IPS-15b (cell line): Measurements from ENCODE around the gene RABL3.
"Not testable (repeated sequence)": the region's sequence is repeated elsewhere in the genome, so short reads cannot be mapped to it uniquely, and the experiment has no call there.

ENCODE experiments used
- H3K27me3 ChIP-seq: one replicate; pipeline ENCODE4 v1.6.1; 2013; ENCODE audit warnings: low read length; ENCODE audit not compliant: control insufficient read depth, insufficient read depth
- H3K36me3 ChIP-seq: one replicate; pipeline ENCODE4 v1.6.1; 2013; ENCODE audit warnings: low read length; ENCODE audit not compliant: control insufficient read depth, insufficient read depth
- H3K4me1 ChIP-seq: one replicate; pipeline ENCODE4 v1.6.1; 2013; ENCODE audit warnings: mild to moderate bottlenecking, low read length; ENCODE audit not compliant: control insufficient read depth, insufficient read depth
- H3K4me3 ChIP-seq: one replicate; pipeline ENCODE4 v1.5.1; 2013; ENCODE audit warnings: low read depth, low read length
- H3K9ac ChIP-seq: one replicate; pipeline ENCODE4 v1.6.1; 2013; ENCODE audit warnings: low read depth, mild to moderate bottlenecking, low read length
- H3K9me3 ChIP-seq: one replicate; pipeline ENCODE4 v1.6.1; 2013; ENCODE audit warnings: mild to moderate bottlenecking, low read length; ENCODE audit not compliant: control insufficient read depth, insufficient read depth

Gene RABL3

DNA sequence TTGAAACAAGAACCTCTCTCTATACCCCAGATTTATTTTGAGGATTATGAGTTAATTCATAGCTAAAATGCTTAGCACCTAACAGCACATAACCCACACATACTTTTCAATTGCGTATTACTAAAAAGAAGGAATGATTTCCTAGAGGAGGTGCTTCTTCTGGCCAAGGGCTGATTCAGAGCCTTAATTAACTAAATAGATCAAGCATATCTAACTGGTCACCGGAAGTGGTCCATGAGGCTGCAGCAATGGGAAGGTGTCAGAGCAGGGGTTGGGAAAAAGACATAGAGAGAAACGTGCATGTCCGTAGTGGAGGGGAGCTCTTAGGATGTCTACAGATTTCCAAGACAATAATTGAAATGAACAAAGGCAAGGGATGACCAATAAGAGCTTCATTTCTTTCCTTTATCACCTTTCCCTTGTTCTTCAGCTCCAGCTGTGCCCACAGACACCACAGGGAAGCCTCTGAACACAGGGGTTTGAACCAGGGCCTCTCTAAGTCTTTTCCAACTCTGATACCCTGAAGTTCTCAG, 60.7 kb downstream of the RABL3 start:
- Histone ChIP-seq H3K27me3 (no peaks in the 10 kb centered on the region), H3K9me3 (no peaks in the 10 kb centered on the region), H3K4me1 (peaks cover 35% of the 10 kb centered on the region), H3K9ac (no peak overlapping the region), H3K36me3 (no peaks in the 10 kb centered on the region), H3K4me3 (no peak overlapping the region)

DNA sequence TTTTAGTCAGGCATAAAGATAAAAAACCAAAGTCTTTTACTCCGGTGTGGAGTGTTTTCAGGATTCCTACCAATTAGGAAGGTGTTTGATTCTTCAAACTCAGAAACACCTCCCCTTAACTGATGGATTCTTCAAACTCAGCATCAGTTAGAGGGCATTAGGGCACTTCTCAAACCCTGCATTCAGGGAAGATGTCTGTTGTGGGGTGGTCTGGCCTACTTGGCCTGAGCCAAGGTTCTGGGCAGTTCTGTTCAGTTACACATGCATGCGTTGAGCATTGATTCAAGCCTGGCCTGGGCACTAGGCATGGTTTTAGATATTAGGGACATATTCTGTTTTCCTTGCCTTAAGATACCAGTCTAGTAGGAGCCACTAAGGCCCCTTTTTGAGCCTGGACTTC, 61.3 kb downstream of the RABL3 start:
- H3K9ac ChIP-seq, result no peak overlapping the region

GRCh38 chr3:120680193-120680894, 62.0 kb downstream of the RABL3 start:
- Histone ChIP-seq H3K4me1 (peaks cover 40% of the 10 kb centered on the region), H3K9me3 (no peaks in the 10 kb centered on the region), H3K4me3 (no peak overlapping the region), H3K36me3 (no peaks in the 10 kb centered on the region), H3K27me3 (no peaks in the 10 kb centered on the region), H3K9ac (no peak overlapping the region)

More for the DNA sequence above, 61.3 kb downstream of the RABL3 start:
- Histone ChIP-seq H3K4me1 (peaks cover 40% of the 10 kb centered on the region), H3K36me3 (no peaks in the 10 kb centered on the region), H3K27me3 (no peaks in the 10 kb centered on the region), H3K9me3 (no peaks in the 10 kb centered on the region), H3K4me3 (no peak overlapping the region)

GRCh38 chr3:120678984-120679383, 63.3 kb downstream of the RABL3 start:
- Histone ChIP-seq H3K27me3 (no peaks in the 10 kb centered on the region), H3K9ac (peak overlapping the region; percentile 27), H3K9me3 (no peaks in the 10 kb centered on the region), H3K36me3 (no peaks in the 10 kb centered on the region), H3K4me3 (no peak overlapping the region), H3K4me1 (peaks cover 40% of the 10 kb centered on the region)

DNA sequence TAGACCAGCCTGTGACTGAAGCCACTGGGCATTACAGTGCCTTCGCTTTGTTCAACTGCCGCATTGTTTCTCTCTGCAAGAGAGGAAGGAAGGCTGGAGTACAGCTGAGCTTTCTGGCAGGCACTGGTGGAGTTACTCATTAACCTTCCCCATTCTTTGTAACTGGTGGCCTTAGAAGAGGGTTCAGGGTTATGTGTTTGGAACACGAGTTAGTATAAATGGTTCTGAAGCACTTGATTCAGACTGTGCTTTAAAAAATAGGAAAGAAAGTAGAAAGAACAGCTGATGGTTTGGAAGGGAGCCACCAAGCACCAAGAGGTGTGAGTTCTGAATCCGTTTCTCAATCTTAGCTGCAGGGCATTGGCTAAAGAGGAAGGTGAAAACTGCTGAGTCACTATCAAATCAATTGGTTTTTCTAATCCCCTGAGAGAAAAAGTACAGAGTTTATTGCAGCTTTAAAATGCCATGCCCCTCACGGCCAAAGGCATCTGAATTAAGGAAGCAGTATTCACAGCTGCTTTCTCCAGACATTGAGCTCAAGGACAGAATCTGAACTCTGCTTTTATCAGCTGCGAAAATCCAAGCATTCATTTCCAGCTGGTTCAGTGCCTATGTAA, 63.9 kb downstream of the RABL3 start:
- H3K4me1 ChIP-seq, result peaks cover 40% of the 10 kb centered on the region
- no peak overlapping the region for H3K4me3 ChIP-seq
- no peaks in the 10 kb centered on the region for H3K36me3 ChIP-seq
- no peaks in the 10 kb centered on the region for H3K9me3 ChIP-seq
- peak overlapping the region; percentile 27 for H3K9ac ChIP-seq
- H3K27me3 ChIP-seq, result no peaks in the 10 kb centered on the region

- peaks cover 40% of the 10 kb centered on the region for H3K4me1 ChIP-seq
- not testable (repeated sequence) for H3K36me3 ChIP-seq, H3K9ac ChIP-seq, H3K9me3 ChIP-seq, H3K4me3 ChIP-seq, H3K27me3 ChIP-seq
Measured at GRCh38 chr3:120677193-120677592, 65.1 kb downstream of the RABL3 start.

DNA sequence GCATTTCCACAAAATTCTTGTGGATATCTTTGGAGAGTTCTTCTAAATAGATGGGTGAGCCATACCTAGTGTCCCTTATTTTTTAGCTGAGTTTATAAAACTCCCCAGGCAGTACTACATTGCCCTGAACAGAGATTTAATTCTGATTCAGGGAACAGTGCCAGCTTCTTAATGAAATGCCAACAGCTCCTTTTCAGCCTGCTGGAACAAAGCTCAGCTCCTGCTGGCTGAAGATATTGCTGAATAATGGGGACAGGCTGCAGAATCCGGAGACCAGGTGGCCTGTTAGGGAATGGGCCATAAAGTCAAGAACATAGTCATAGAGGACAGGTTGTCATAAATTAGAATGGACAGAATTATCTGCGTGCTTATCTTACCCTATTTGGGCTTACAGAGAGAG, 69.2 kb downstream of the RABL3 start:
- Histone ChIP-seq H3K4me3 (no peak overlapping the region), H3K36me3 (no peaks in the 10 kb centered on the region), H3K4me1 (peaks cover 14% of the 10 kb centered on the region), H3K9me3 (no peaks in the 10 kb centered on the region), H3K27me3 (no peaks in the 10 kb centered on the region), H3K9ac (no peak overlapping the region)

DNA sequence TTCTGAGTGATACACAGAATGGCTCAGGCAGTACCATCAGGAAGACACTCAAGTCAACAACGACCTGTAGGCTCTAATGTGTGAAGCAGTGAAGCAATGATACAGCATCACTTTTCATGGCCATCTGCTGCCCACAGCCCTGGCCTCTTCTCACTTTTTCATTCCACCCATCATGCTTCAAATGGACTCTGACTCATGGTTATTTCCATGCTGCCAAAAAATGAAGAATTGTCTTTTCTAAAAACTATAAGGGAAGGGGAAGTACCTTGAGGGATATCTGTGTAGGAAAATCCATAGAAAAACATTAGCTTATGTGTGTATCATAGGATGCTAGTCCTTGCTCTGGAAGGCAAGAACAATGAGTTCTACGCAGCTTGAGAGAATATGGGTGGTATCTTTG, 71.7 kb downstream of the RABL3 start:
- Histone ChIP-seq H3K9ac (no peak overlapping the region), H3K27me3 (no peaks in the 10 kb centered on the region), H3K9me3 (no peaks in the 10 kb centered on the region), H3K4me1 (peaks cover 3% of the 10 kb centered on the region), H3K36me3 (no peaks in the 10 kb centered on the region), H3K4me3 (no peak overlapping the region)

GRCh38 chr3:120664926-120665325, 77.4 kb downstream of the RABL3 start:
- no peaks in the 10 kb centered on the region for H3K36me3 ChIP-seq
- no peak overlapping the region for H3K4me3 ChIP-seq

DNA sequence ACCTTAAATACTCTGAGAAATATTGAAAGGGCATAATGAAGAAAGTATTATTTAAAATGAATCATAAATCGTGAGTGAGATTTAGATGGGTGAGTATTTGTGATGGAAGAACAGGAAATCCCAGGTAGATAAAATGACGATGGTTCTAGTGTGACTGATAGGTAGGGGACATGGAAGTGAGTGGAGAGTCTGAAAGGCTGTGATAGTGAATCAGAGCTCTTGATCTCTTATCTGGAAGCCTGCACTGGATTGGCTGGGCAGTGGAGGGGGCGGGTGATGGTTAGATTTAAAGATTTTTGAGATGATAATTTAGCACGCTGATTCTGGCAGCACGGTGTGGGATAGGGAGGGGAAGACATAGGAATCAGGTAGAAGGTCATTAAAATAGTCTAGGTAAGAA, 80.4 kb downstream of the RABL3 start:
- H3K9me3 ChIP-seq, result peaks cover 5% of the 10 kb centered on the region
- H3K4me3 ChIP-seq, result no peak overlapping the region
- H3K4me1 ChIP-seq, result no peaks in the 10 kb centered on the region
- no peak overlapping the region for H3K9ac ChIP-seq
- peaks cover 2% of the 10 kb centered on the region for H3K36me3 ChIP-seq
- H3K27me3 ChIP-seq, result no peaks in the 10 kb centered on the region

More at GRCh38 chr3:120664926-120665325, 77.4 kb downstream of the RABL3 start:
- Histone ChIP-seq H3K27me3 (no peaks in the 10 kb centered on the region), H3K4me1 (peaks cover 3% of the 10 kb centered on the region), H3K9ac (no peak overlapping the region), H3K9me3 (no peaks in the 10 kb centered on the region)

DNA sequence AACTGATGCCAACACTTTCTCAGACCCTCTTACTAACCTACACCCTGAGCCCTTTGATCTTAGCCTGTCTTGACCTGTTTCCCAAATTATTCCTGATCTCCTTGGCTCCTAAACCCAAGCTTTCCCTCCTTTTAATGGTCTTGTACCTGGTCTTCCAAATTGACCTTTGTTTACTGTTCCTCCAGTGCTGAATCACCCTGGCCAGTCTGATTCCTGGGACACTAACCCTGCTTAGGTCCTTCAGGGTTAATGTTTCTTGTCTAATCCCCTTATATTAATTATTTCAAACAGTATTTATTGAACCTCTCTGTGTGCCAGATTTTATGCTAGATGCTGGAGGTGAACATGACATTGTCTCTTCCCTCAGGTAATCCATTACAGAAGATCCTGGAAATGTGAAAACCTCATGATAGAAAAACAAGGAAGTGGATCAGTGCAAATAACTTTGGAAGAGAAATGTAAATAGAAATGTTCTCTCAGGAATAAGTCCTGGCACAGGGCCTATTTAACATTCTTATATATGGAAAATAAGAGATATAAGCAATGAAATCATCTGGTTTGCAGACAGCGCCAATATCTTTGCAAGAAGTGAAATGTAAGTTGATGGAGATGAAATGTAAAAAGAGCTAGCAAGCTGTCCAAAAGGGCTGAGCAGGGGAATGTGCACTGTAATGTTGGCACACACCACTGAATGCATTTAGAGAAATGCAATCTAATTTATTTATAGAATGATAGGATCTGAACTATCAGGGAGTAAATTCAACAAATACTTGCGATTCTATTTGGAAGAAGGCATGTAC, 81.0 kb downstream of the RABL3 start:
- Histone ChIP-seq H3K36me3 (peaks cover 2% of the 10 kb centered on the region), H3K4me1 (no peaks in the 10 kb centered on the region), H3K4me3 (no peak overlapping the region), H3K27me3 (no peaks in the 10 kb centered on the region), H3K9ac (no peak overlapping the region), H3K9me3 (peaks cover 5% of the 10 kb centered on the region)
